OCI-LY7 (cell line): Measurements from ENCODE around the gene SEPTIN6. TPM values are rescaled to one million over a fixed set of nuclear protein-coding genes. Genes with fewer than 3 reads are reported as not detected.

Experiments used
- BruUV-seq: library from RNA; stranded (reverse); fragments of 400-500 nt; replicated peaks from 2 replicates; lab custom pipeline; 2021; lab: Mats Ljungman, UMichigan
- CTCF ChIA-PET: fragments of 300-600 bp; sonication (Branson Sonifier 250); formaldehyde crosslinking; loops from one replicate; lab custom pipeline; 2022; ENCODE audit warnings: antibody characterized with exemption; ENCODE audit not compliant: unreplicated experiment; lab: Charles Lee
- POLR2A ChIA-PET: fragments of 300-600 bp; sonication (Branson Sonifier 250); formaldehyde crosslinking; loops from one replicate; lab custom pipeline; 2022; ENCODE audit warnings: antibody characterized with exemption; lab: Charles Lee
- DNase-seq: peaks from one replicate; pipeline ENCODE4 v3.0.0-alpha.2; 2015; ENCODE audit warnings: low spot score
- H2AFZ ChIP-seq: fragments of 200-600 bp; sonication (generic), shearing (Covaris generic); 2 replicates; pipeline ENCODE4 v1.6.1; 2014; ENCODE audit warnings: mild to moderate bottlenecking, antibody characterized with exemption, low read length, moderate library complexity
- H3K27ac ChIP-seq: fragments of 200-600 bp; sonication (generic); 2 replicates; pipeline ENCODE4 v1.5.1; 2014; ENCODE audit warnings: mixed run types, low read depth, mild to moderate bottlenecking, moderate library complexity, low read length, inconsistent platforms; ENCODE audit not compliant: poor library complexity, severe bottlenecking
- H3K36me3 ChIP-seq: fragments of 200-600 bp; sonication (generic); 2 replicates; pipeline ENCODE4 v1.6.1; 2014; ENCODE audit warnings: mild to moderate bottlenecking, antibody characterized with exemption, low read length, moderate library complexity, mixed read lengths; ENCODE audit not compliant: insufficient read depth
- H3K4me1 ChIP-seq: fragments of 200-600 bp; sonication (generic); 2 replicates; pipeline ENCODE4 v1.5.1; 2014; ENCODE audit warnings: mild to moderate bottlenecking, low read length; ENCODE audit not compliant: insufficient read depth, poor library complexity, severe bottlenecking
- H3K4me2 ChIP-seq: fragments of 200-600 bp; sonication (generic); 2 replicates; pipeline ENCODE4 v1.6.1; 2014; ENCODE audit warnings: mild to moderate bottlenecking, low read length
- H3K4me3 ChIP-seq: fragments of 200-600 bp; sonication (generic); 2 replicates; pipeline ENCODE4 v1.5.1; 2014; ENCODE audit warnings: mild to moderate bottlenecking, low read depth, low read length; ENCODE audit not compliant: poor library complexity, severe bottlenecking
- H3K79me2 ChIP-seq: fragments of 200-600 bp; sonication (generic); 2 replicates; pipeline ENCODE4 v1.6.1; 2016; ENCODE audit warnings: low read depth, mild to moderate bottlenecking, low read length, moderate library complexity, mixed read lengths; ENCODE audit not compliant: insufficient read depth
- H3K9me2 ChIP-seq: fragments of 200-600 bp; sonication (generic); 2 replicates; pipeline ENCODE4 v1.6.1; 2016; ENCODE audit warnings: mild to moderate bottlenecking, low read length, mixed read lengths; ENCODE audit not compliant: insufficient read depth
- H3K9me3 ChIP-seq: fragments of 200-600 bp; sonication (generic); 2 replicates; pipeline ENCODE4 v1.6.1; 2014; ENCODE audit warnings: mild to moderate bottlenecking, mixed run types, low read length, mixed read lengths
- H4K20me1 ChIP-seq: fragments of 200-600 bp; sonication (generic); 2 replicates; pipeline ENCODE4 v1.6.1; 2014; ENCODE audit warnings: mild to moderate bottlenecking, antibody characterized with exemption, low read length, moderate library complexity, mixed read lengths; ENCODE audit not compliant: insufficient read depth
- CTCF ChIP-seq: fragments of 200-600 bp; sonication (generic); conservative IDR thresholded peaks from 2 replicates; pipeline ENCODE4 v1.5.1; 2014; ENCODE audit warnings: mild to moderate bottlenecking, antibody characterized with exemption, low read length, moderate library complexity, mixed read lengths
- EZH2phosphoT487 ChIP-seq: fragments of 200-600 bp; sonication (generic); IDR thresholded peaks from 2 replicates; pipeline ENCODE4 v1.6.1; 2018; ENCODE audit warnings: low read depth, borderline replicate concordance, mild to moderate bottlenecking, mixed run types, antibody characterized with exemption, low read length, moderate library complexity, mixed read lengths
- intact Hi-C: fragments of 100-400 bp; cut with micrococcal nuclease; formaldehyde crosslinking; loops from one replicate; pipeline ENCODE4 v1.10.0; 2022; ENCODE audit not compliant: unreplicated experiment
- total RNA-seq, 2 experiments: library from RNA; depleted of rRNA in 1 of 2; stranded (reverse); fragments of >200 nt in 1 of 2; shearing (Covaris generic) in 1 of 2; gene quantifications; 2 replicates each; pipeline ENCODE4 v1.2.3, GENCODE V29; 2014 to 2022

SEPTIN6 gene
- total RNA-seq, 2 experiments from 2014 or later = 145 to 216 TPM

GRCh38 chrX:119661486-119661885, 31.5 kb downstream of the SEPTIN6 start:
- H3K9me2 ChIP-seq = no peaks in the 10 kb centered on the region
- H3K9me3 ChIP-seq = no peaks in the 10 kb centered on the region
- peaks cover 8% of the 10 kb centered on the region; the same call in 1 of the 2 replicates for H3K79me2 ChIP-seq
- H3K36me3 ChIP-seq = peaks cover 66% of the 10 kb centered on the region
- H3K4me2 ChIP-seq = no peak overlapping the region
- H3K4me1 ChIP-seq = peaks cover 24% of the 10 kb centered on the region
- H3K4me3 ChIP-seq = no peak overlapping the region
- BruUV-seq = no TSS peak
- no peak for DNase-seq
- ChIA-PET CTCF (no interaction called here), POLR2A (interaction anchor here (0.7 to 2.0 kb wide), 5 partner anchors 16 to 272 kb away, joined by 3 to 7 read pairs (median 3); no protein-coding TSS in a partner anchor)
- H4K20me1 ChIP-seq = no peaks in the 10 kb centered on the region
- H2AFZ ChIP-seq = no peak overlapping the region
- H3K27ac ChIP-seq = no peak overlapping the region
- TF ChIP-seq CTCF (no peak), EZH2phosphoT487 (no peak)
- intact Hi-C loops = no loop called here

GRCh38 chrX:119659522-119659921, 33.4 kb downstream of the SEPTIN6 start:
- Histone ChIP-seq H3K27ac (no peak overlapping the region), H2AFZ (no peak overlapping the region), H4K20me1 (no peaks in the 10 kb centered on the region), H3K4me3 (no peak overlapping the region), H3K79me2 (peaks cover 6% of the 10 kb centered on the region; the same call in 1 of the 2 replicates), H3K4me1 (peaks cover 4% of the 10 kb centered on the region), H3K9me3 (no peaks in the 10 kb centered on the region), H3K4me2 (no peak overlapping the region), H3K36me3 (peaks cover 82% of the 10 kb centered on the region), H3K9me2 (no peaks in the 10 kb centered on the region)
- BruUV-seq = no TSS peak
- intact Hi-C loops = no loop called here
- ChIA-PET POLR2A (no interaction called here), CTCF (no interaction called here)
- DNase-seq = no peak
- TF ChIP-seq EZH2phosphoT487 = no peak
- no peak for TF ChIP-seq CTCF

DNA sequence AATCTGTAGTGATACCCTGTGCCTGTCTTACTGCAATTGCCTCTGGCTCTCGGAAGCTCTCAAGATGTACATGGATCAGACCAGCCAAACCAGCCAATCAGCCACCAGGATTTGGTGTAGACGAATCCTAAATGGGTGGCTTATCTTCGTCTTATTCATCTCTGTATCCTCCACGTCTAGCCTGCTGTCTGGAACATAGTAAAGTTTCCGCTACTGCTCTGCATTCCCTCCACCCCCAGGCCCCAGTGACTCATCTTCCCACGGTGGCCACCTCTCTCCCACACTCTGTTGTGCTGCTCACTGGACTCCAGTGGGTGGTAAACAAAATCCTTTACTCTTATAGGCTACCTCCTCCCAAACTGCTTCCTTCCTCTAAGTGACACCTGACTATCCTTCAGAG, 37.8 kb downstream of the SEPTIN6 start:
- no peaks in the 10 kb centered on the region for H4K20me1 ChIP-seq
- H3K79me2 ChIP-seq = no peaks in the 10 kb centered on the region
- H3K9me2 ChIP-seq = no peaks in the 10 kb centered on the region
- H3K36me3 ChIP-seq = peaks cover 85% of the 10 kb centered on the region
- TF ChIP-seq CTCF (no peak), EZH2phosphoT487 (no peak)
- ChIA-PET POLR2A (interaction anchor here (0.5 kb wide), 1 partner anchor 193 kb away, joined by 4 read pairs; no protein-coding TSS in a partner anchor), CTCF (no interaction called here)
- H3K4me1 ChIP-seq = no peaks in the 10 kb centered on the region
- no TSS peak for BruUV-seq
- intact Hi-C loops = no loop called here
- H2AFZ ChIP-seq = no peak overlapping the region
- no peak for DNase-seq
- no peak overlapping the region for H3K4me2 ChIP-seq
- no peak overlapping the region for H3K4me3 ChIP-seq
- no peaks in the 10 kb centered on the region for H3K9me3 ChIP-seq
- no peak overlapping the region for H3K27ac ChIP-seq
